ENCODE data around the gene CD3E. TPM values are rescaled to one million over a fixed set of nuclear protein-coding genes. Genes with fewer than 3 reads are reported as not detected.

The CD3E gene
- total and polyA plus RNA-seq, 2 of the 8 experiments (the other 6 are each of a cell fraction or from before 2014, with no cell fraction given): not detected

GRCh38 chr11:118321386-118322082, 17.0 kb downstream of the CD3E start (continued):
- TF ChIP-seq POU5F1 (IDR thresholded peaks at IDR 0.05; ENCODE audit: low read depth, low read length) (no peak), CEBPB (IDR thresholded peaks at IDR 0.05; ENCODE audit: low read depth, low read length) (no peak), TEAD4 (IDR thresholded peaks at IDR 0.05; ENCODE audit: low read depth, low read length) (no peak), MAFK (IDR thresholded peaks at IDR 0.05; ENCODE audit: low read depth, low read length) (no peak), USF2 (IDR thresholded peaks at IDR 0.05; ENCODE audit: low read length) (no peak), BCL11A (IDR thresholded peaks at IDR 0.05; ENCODE audit: low read depth in 2 of 2, low read length in 2 of 2) (no peak)

All from H1 (cell line).